SH-SY5Y (cell line): ENCODE measurements around the gene TSPO2.

Experiments used
- GATA2 ChIP-seq: IDR thresholded peaks from 2 replicates; pipeline ENCODE4 v1.6.1; 2011; ENCODE audit warnings: mild to moderate bottlenecking, low read depth, low read length
- GATA3 ChIP-seq: IDR thresholded peaks from 2 replicates; pipeline ENCODE4 v1.6.1; 2011; ENCODE audit warnings: low read depth, mild to moderate bottlenecking, low read length, moderate library complexity

Gene TSPO2

DNA sequence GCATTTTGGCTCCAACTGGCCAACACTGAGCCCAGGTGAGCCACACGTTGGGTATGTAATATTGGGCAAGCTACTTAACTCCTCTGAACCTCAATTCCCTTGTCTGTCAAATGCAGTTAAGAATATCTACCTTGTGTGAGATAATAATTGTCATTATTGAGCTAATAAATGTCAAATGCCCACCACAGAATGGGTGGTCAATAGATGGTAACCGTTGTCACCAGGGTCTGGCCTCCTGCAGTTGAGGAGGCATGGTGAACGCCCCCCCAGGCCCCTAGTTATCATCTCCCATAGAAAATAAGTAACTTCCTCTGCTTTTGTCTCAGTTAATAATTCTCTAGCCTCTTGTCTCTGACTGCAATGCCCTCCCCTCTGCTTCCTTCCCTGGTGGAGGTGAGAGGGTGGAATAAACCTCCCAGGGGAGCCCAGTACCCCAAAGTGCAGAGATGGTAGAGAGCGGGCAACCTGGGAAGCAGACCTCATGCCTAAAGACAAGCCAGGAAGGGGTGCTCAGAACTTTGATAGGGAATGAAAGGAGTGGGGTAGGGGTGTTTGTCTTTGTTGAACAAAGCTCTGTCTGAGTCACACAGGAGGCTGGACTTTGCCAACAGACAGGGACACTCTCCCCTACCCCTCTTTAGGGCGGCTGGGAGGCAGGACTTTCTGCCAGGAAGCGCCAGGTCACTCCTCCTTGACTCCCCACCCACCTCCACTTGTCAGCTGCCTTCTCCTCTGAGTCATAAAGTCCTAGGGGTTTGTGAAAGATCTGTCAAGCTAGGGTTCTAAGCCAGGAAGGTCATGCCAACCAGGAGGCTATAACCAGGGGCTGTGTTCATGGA, 1.9 kb upstream of the TSPO2 start:
- TF ChIP-seq GATA3 (no peak), GATA2 (no peak)

DNA sequence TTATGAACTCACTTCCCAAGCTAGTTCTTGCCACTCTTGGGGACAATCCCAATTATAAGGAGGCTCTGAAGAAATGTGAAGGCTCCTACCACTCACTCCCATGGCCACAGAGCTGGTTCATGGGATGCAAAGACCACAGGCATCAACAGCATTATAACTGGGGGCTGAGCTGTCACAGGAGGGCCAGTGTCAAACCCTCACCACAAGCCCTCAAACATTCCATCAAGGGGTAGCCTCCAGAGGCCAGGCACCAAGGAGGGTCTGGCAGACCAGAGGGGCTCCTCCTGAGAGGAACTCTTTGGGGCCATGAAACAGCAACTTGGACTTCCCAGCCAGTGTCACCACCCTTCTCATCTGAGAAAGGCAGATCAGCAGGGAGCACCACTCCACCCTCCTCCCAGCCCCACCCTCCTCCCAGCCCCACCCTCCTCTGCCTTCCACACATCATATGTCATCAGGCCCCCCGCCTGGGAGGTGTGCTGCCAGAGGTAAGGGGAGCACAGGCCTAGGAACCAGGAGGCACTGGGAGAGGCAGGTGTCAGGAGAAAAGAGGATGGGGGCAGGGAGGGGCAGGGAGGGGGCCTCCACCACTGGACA, 1.2 kb upstream of the TSPO2 start:
- TF ChIP-seq GATA2 (no peak), GATA3 (no peak)

DNA sequence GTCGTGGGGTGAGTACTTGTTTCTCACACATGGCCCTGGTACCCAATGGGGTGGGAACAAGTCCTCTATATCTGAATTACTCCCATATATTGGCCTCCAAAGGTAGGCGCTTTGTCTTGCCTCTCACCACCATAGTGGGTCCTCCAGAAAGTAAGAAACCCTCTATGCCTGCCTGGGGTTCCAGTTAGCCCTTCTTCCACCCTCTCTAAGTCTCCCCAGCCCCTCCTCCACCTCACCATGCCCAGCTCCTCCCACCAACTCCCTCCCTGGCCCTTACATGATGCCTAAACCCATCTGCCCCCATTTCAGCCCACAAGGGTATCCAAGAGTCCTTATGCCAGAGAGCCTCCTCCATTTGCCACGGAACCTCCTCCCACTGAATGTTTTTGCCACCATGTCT, 884 bp downstream of the TSPO2 start:
- TF ChIP-seq GATA2 (no peak), GATA3 (no peak)

DNA sequence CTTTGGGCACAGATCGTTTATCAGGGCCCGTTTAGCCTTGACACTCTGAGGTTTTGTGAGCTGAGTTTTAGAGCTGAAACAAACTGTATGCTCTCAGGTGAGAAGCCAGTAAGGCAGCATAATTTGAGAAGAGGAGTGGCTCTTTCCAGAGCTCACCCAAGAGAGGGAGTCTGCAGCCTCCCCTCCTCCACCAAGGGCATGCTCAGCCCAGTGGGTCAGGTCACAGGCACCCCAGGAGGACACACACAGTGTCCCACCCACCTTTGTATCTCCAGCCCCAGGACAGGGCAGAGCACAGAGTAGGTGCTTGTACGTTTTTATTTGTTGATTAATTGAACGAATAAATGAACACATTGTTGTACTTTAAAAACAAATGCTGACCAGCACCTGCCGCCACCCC, 3.4 kb downstream of the TSPO2 start:
- TF ChIP-seq GATA2 (no peak), GATA3 (no peak)

DNA sequence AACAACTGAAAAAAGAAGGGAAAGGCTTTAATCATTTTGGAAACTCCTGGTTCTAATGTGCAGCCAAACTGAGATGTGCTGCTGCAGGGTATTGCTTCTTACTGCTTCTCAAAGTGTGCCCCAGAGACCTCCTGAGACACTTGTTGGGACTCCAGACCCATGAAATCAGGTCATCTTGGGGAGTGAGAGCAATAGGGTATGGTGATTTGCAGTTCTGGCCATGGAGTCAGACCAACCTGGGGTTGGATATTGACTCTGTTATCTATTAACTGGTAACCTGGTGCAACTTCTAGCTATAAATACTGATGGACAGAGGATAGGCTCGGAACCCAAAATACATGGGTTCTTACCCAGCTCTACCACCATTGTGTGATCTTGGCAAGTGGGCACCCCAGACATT, 3.8 kb downstream of the TSPO2 start:
- TF ChIP-seq GATA2 (no peak), GATA3 (no peak)

DNA sequence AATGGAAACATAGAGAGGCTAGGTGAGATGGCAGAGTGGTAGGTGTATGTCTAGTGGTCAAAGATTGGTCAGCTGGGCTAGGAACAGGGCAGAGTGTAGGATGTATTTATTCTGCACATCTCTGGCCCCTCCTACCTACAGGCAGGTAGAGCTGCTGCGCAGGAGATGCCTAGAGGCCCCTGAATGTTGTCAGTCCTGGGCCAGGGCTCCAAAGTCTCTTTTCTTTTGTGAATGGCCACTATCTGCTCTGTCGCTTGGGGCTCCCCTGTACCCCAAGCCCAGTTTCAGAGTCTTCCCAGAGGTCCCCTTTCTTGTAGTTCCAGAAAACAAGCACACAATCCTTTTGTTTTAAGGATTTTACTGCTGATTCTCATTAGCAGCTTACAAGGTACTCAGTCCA, 5.0 kb downstream of the TSPO2 start:
- TF ChIP-seq GATA2 (no peak), GATA3 (no peak)

DNA sequence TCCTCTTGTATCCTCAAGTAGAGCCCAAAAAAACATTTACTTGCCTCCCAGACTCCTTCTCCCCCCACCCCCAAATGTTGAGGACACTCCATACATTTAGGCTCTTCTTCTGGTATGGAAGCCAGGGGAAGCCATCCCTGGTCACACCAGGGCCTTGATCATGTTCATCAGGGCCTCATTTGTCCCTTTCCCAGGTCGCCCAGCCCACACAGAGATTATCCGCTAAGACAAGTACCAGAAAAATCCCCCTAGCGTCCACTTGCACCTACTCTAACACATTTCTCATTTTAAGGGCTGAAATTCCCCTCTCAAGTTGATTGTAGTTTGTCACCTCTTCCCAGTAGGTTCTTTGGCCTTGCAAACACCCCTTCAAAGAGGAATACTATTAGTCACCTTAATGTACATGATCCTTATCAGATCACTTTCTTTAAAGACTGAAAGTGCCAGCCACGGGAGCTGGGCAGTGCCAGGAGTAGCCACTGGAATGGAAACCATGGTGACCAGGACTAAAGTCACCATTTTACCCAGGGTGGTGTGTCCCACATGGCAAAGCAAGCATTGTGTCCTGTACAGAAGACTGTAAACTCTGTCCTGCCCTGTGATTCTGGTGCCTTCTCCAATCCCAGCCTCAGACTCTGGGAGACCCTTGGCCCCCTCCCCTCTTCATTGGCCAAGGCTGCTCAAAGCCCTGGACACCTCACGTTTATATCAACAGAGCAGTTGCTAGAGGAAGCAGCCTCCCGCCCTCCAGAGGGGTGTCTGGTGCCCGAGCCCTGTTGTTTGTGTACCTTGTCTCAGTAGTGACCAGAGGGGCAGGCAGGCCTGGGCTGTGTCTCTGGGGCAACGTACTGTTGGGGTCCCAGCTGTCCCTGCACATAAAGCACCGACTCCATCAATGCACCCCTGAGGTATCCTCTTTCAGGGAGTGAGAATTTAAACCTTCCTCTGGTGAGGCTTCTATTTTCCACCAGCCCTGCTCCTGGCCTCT, 5.8 kb downstream of the TSPO2 start:
- TF ChIP-seq GATA3 = no peak
- no peak for TF ChIP-seq GATA2

DNA sequence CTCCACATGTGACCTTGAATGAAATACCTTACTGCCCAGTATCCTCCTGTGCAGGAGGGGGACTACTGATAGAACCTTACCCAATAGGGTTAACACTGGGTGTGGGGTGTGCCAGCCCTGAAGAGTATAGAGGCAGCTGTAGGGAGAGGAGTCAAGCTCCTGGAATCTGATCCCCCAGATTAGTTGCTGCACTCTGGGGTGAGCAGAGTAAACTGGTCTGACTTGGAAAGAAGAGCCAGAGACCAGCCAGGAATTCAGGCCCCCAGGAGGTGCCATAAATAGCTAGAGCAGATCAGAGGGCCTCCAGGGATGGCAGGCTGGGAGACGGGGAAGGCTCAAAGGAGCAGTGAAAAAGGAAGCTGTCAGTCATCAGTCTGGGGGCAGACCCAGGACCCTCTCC, 7.3 kb downstream of the TSPO2 start:
- TF ChIP-seq GATA2 = no peak
- TF ChIP-seq GATA3 = no peak

DNA sequence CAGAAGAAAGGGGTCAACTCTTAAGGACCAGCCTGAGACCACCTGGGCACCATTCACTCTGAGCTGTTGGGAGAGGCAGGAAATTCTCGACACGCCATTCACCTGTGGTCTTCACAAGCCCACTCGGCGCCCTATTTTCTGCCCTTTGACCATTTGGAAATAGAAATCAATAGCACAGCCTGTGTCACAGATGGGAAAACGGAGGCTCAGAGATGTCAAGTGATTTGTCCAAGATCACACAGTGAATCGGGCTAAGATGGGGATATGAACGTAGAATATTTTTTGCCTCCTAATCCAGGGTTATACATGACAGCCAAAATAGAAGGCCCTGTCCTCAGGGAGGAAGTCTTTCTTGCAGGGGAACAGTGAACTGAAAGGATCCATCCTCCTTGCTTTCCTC, 7.7 kb downstream of the TSPO2 start:
- no peak for TF ChIP-seq GATA2
- no peak for TF ChIP-seq GATA3

DNA sequence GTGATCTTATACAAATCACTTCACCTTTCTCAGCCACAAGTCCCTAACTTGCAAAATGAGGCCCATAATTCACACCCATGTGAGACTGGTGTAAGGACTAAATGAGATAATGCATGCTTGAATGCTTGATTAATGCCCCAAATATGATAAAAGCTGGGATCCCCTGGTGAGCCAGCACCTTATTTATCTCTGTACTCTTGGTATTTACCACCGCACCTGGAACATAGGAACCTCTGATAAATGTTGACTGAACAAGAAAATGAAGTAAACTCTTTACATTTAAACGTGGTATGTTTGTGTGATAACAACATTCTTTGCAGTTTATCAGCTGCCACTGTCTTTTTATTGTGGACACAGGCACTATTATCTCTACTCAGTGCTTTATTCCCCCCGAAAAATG, 8.3 kb downstream of the TSPO2 start:
- TF ChIP-seq GATA3 (no peak), GATA2 (no peak)

DNA sequence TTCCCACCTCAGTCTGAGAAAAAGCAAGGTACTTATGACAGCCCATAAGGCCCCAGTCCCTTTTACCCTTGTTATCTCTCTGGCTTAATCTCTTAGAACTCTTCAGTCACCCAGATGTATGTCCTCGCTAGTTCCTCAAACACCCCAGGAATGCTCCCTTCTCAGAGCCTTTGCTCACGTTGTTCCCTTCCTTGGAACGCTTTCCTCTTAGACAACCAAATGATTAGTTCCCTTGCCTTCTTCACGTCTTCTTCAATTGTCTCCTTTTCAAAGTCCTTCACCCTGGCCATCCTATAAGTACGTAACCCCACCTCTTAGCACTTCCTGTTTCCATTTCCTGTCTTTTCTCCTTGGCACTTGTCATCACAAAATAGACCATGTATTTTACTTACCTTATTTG, 9.6 kb downstream of the TSPO2 start:
- TF ChIP-seq GATA2 = no peak

DNA sequence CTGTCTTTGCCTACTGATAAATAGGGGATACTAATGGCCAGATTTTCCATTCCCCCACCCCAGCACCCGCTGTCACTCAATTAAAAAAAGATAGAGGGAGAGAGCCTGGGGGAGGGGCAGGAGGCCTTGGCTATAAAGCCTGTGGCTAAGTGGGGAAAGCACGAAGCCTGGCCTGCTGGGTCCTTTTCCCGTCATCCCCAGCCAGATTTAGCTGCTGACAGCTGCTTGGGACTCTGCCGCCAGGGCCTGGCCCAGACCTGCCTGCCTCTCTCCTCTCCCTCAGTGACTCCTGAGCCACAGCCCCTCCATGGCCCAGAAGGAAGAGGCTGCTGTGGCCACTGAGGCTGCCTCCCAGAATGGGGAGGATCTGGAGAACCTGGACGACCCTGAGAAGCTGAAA, 10.8 kb downstream of the TSPO2 start, which contains the start of gene APOBEC2:
Gene APOBEC2, plus strand, starts transcription at position 162 of the 400 bp plus-strand sequence. Its CDS starts 146 bp downstream, at position 308.
- TF ChIP-seq GATA3 (no peak), GATA2 (no peak)

DNA sequence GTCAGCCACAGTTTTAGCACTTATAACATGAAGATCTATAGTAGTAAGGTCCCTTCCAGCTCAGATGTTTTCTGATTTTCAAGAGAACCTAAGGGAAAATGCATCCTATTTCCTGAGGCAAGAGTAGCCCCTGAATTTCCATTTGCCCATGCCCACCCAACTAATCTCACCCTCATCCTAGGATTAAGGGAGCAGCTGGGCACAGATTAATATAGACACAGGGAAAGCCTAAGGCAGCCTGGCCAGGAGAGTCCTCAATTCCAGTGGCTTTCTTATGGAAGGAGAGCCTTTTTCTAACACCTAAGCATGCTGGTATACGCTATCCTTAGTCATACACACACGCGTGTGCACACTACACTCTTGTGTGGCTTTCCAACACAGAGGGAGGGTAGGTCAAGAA, 12.2 kb downstream of the TSPO2 start:
- TF ChIP-seq GATA3 (no peak), GATA2 (no peak)

DNA sequence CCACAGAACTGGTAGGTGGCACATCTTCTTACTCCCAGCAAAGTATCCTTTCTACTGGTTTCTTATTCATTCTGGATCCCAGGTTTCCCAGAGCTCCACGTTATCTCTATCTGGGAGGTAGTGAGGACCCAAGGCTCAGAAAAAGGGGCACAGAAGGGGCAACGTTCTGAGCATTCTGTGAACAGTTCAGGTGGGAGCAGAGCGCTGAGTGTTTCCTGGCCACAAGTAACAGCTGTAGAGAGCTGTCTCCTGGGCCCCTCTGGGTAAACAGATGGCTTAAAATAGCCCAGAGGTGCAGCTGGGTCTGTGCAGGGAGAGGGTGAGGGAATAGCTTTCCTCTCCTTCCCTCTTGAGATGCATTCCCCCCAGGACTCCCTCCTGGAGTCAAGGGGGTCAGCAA, 12.9 kb downstream of the TSPO2 start:
- TF ChIP-seq GATA3 = no peak

DNA sequence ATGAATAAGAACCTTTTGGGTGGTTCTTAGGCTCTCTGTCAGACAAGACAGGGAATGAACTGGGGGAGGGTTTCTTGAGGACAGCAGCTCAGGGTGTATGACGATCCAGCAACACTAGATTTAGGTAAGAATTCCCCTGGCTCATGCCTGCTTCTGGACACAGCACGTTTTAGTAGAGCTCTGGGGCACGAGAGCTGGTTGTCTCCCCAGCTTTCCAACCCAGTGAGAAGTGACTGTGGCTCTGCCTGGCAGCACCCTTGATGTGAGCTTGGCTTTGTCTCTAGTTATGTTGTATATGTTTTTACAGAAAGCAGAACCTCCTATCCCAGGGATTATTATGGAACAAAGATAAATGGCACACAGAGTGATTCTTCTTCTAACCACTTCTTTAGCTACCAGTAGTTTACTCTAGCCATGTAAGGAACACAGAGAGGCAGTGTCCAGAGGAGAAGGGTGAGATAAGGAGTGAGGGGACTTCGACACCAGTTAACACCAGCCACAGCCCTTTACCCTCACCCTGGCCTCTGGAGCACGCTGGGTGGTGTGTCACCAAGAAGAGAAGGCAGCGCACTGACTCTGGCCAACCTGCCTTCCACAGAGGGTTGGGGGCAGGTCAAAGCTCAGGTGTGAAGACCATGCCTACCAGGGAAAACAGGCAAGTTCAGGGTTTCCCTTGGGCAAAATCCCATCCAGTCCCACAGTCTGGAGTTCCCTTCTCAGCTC, 14.7 kb downstream of the TSPO2 start:
- no peak for TF ChIP-seq GATA2
- no peak for TF ChIP-seq GATA3
